GM12878 (cell line): Measurements from ENCODE around the gene UQCRQ. TPM values are rescaled to one million over a fixed set of nuclear protein-coding genes. Genes with fewer than 3 reads are reported as not detected.
A peak's percentile ranks its signal among the peaks of the same experiment; 100 is the strongest.

Experiments
- ATAC-seq: fragments of 200-7000 bp; cut with Tn5 transposase; 3 replicates; pipeline ENCODE4 v1.9.1; 2020; ENCODE audit warnings: mild to moderate bottlenecking, moderate library complexity
- BruUV-seq: library from RNA; stranded (reverse); fragments of 400-500 nt; replicated peaks from 2 replicates; lab custom pipeline; 2021; lab: Mats Ljungman, UMichigan
- CTCF ChIA-PET: fragments of 300-600 bp; sonication (Branson Sonifier 250); formaldehyde crosslinking; extraction: SDS; loops from one replicate; lab custom pipeline; 2021; ENCODE audit warnings: inconsistent platforms; lab: Yijun Ruan, JAX
- POLR2A ChIA-PET: fragments of 350-600 bp; formaldehyde crosslinking; extraction: SDS; loops from one replicate; lab custom pipeline; 2021; ENCODE audit warnings: inconsistent platforms; lab: Charles Lee
- RAD21 ChIA-PET: fragments of 300-600 bp; sonication (Branson Sonifier 250); formaldehyde crosslinking; loops from one replicate; lab custom pipeline; 2023; ENCODE audit warnings: antibody characterized with exemption; ENCODE audit not compliant: unreplicated experiment; lab: Charles Lee
- SMC1A ChIA-PET: fragments of 300-600 bp; sonication (Branson Sonifier 250); formaldehyde crosslinking; loops from one replicate; lab custom pipeline; 2023; ENCODE audit not compliant: unreplicated experiment, uncharacterized antibody; lab: Charles Lee
- DNase-seq: peaks from one replicate; pipeline ENCODE4 v3.0.0-alpha.2; 2011; ENCODE audit warnings: low read depth, low spot score
- FAIRE-seq: peaks from 3 replicates; lab custom pipeline; 2011; peaks lifted over from hg19 to GRCh38; lab: Jason Lieb, UNC
- H2AFZ ChIP-seq: 2 replicates; pipeline ENCODE4 v1.6.0; 2011; ENCODE audit warnings: low read depth, low read length, control low read depth; ENCODE audit not compliant: control insufficient read depth
- H3K27ac ChIP-seq: 2 replicates; pipeline ENCODE4 v1.5.1; 2011; ENCODE audit warnings: control low read depth; ENCODE audit not compliant: control insufficient read depth, insufficient read depth
- H3K27me3 ChIP-seq, 2 experiments: replicated peaks in 1 of 2; 2 replicates each; pipeline versions ENCODE4 v1.6.0 to v1.6.1; 2011; ENCODE audit warnings: low read length in 1 of 2; ENCODE audit not compliant: control insufficient read depth in 2 of 2, insufficient read depth in 2 of 2
- H3K36me3 ChIP-seq, 2 experiments: 2 replicates each; pipeline ENCODE4 v1.5.1; 2011; ENCODE audit warnings: low read length in 1 of 2; ENCODE audit not compliant: control insufficient read depth in 2 of 2, insufficient read depth in 2 of 2
- H3K4me1 ChIP-seq: 2 replicates; pipeline ENCODE4 v1.6.1; 2011; ENCODE audit warnings: mild to moderate bottlenecking, low read length, moderate library complexity, mixed read lengths; ENCODE audit not compliant: control insufficient read depth, insufficient read depth
- H3K4me2 ChIP-seq: 2 replicates; pipeline ENCODE4 v1.6.0; 2011; ENCODE audit warnings: control low read depth; ENCODE audit not compliant: control insufficient read depth, insufficient read depth
- H3K4me3 ChIP-seq: fragments of 200-600 bp; sonication (generic); 2 replicates; pipeline ENCODE4 v1.5.1; 2016
- H3K79me2 ChIP-seq: 2 replicates; pipeline ENCODE4 v1.6.0; 2011; ENCODE audit warnings: low read length; ENCODE audit not compliant: control insufficient read depth, insufficient read depth
- H3K9ac ChIP-seq: 2 replicates; pipeline ENCODE4 v1.8.0; 2011; ENCODE audit warnings: low read length, control low read depth, mixed read lengths; ENCODE audit not compliant: control insufficient read depth, insufficient read depth
- H3K9me3 ChIP-seq: replicated peaks from 3 replicates; pipeline ENCODE4 v1.5.1; 2011; ENCODE audit warnings: mild to moderate bottlenecking, low read length; ENCODE audit not compliant: control insufficient read depth, insufficient read depth
- H4K20me1 ChIP-seq: 2 replicates; pipeline ENCODE4 v1.6.0; 2011; ENCODE audit not compliant: control insufficient read depth, insufficient read depth
- ASH2L ChIP-seq: fragments of 300-600, 200-600 bp; sonication (generic); IDR thresholded peaks from 2 replicates; pipeline ENCODE4 v1.6.1; 2017; ENCODE audit warnings: low read depth, mild to moderate bottlenecking, borderline replicate concordance
- BCL3 ChIP-seq: IDR thresholded peaks from 2 replicates; pipeline ENCODE4 v1.6.1; 2011; ENCODE audit warnings: borderline replicate concordance, low read depth, mild to moderate bottlenecking, moderate library complexity, low read length; ENCODE audit not compliant: insufficient read depth, poor library complexity, severe bottlenecking
- BRCA1 ChIP-seq: IDR thresholded peaks from 2 replicates; pipeline ENCODE4 v1.6.1; 2011; ENCODE audit warnings: low read depth, low read length, improper control_type of control experiment
- CEBPB ChIP-seq, 2 experiments: fragments of 150-350 bp in 1 of 2; IDR thresholded peaks; 2 replicates each; pipeline ENCODE4 v1.6.1; 2012 to 2014; ENCODE audit warnings: low read depth in 2 of 2, low read length in 2 of 2, borderline replicate concordance in 1 of 2, inconsistent platforms in 1 of 2
- HSF1 ChIP-seq: fragments of 150-350 bp; IDR thresholded peaks from 2 replicates; pipeline ENCODE4 v1.6.1; 2014; ENCODE audit warnings: mild to moderate bottlenecking, low read depth, low read length
- JUNB ChIP-seq: IDR thresholded peaks from 2 replicates; pipeline ENCODE4 v1.6.1; 2016; ENCODE audit warnings: antibody characterized with exemption, mild to moderate bottlenecking
- MAX ChIP-seq: IDR thresholded peaks from 2 replicates; pipeline ENCODE4 v1.6.1; 2012; ENCODE audit warnings: low read depth, low read length, improper control_type of control experiment
- MLLT1 ChIP-seq: fragments of 450-650 bp; IDR thresholded peaks from 2 replicates; pipeline ENCODE4 v1.6.1; 2016; ENCODE audit warnings: mild to moderate bottlenecking
- MYB ChIP-seq: fragments of 150-350 bp; IDR thresholded peaks from 2 replicates; pipeline ENCODE4 v1.6.1; 2014; ENCODE audit warnings: mild to moderate bottlenecking, low read depth, low read length, borderline replicate concordance
- PAX8 ChIP-seq: fragments of 450-650 bp; IDR thresholded peaks from 2 replicates; pipeline ENCODE4 v1.6.1; 2017; ENCODE audit warnings: mild to moderate bottlenecking, moderate library complexity
- POLR2AphosphoS2 ChIP-seq: IDR thresholded peaks from 2 replicates; pipeline ENCODE4 v1.6.1; 2011; ENCODE audit warnings: low read depth, mild to moderate bottlenecking, low read length, improper control_type of control experiment, moderate library complexity
- RELB ChIP-seq: fragments of 450-650 bp; IDR thresholded peaks from 2 replicates; pipeline ENCODE4 v1.6.1; 2017; ENCODE audit warnings: low read depth, mild to moderate bottlenecking, moderate library complexity
- SUZ12 ChIP-seq: fragments of 200-600 bp; sonication (generic); IDR thresholded peaks from one replicate; pipeline ENCODE4 v1.6.1; 2018; ENCODE audit warnings: antibody characterized with exemption, mild to moderate bottlenecking; ENCODE audit not compliant: unreplicated experiment
- USF1 ChIP-seq: IDR thresholded peaks from 2 replicates; pipeline ENCODE4 v1.6.1; 2011; ENCODE audit warnings: borderline replicate concordance, low read depth, mild to moderate bottlenecking, moderate library complexity, mixed read lengths, low read length; ENCODE audit not compliant: insufficient read depth; ENCODE audit errors: extremely low read length
- ZNF207 ChIP-seq: fragments of 450-650 bp; IDR thresholded peaks from 2 replicates; pipeline ENCODE4 v1.6.1; 2014; ENCODE audit warnings: antibody characterized with exemption, mild to moderate bottlenecking, borderline replicate concordance
- whole genome bisulfite sequencing: methylation state at CpG from one replicate; pipeline ENCODE4 v1.1.6; 2016; ENCODE audit warnings: low lambda C conversion rate; ENCODE audit not compliant: insufficient replicate concordance, insufficient coverage; ENCODE audit errors: missing lambda C conversion rate; 5-methylcytosine and 5-hydroxymethylcytosine counted together
- in situ Hi-C: fragments of 300-500 bp; cut with MboI; formaldehyde crosslinking; loops from 9 replicates; pipeline ENCODE4 v1.14.3; 2018; ENCODE audit warnings: mixed read lengths
- intact Hi-C: fragments of 100-400 bp; cut with micrococcal nuclease; formaldehyde crosslinking; loops from one replicate; pipeline ENCODE4 v1.14.2; 2022; ENCODE audit not compliant: unreplicated experiment
- polyA plus RNA-seq, 11 experiments: library from polyadenylated mRNA; depleted of rRNA in 4 of 11; unstranded in 6 of 11; stranded (reverse) in 5 of 11; fragments of >200 nt; fragmentation: Nextera tagmentation in 4 of 11; fragmentation: Illumina TruSeq in 1 of 11; extraction: Ambion mirVana in 4 of 11; extraction: Trizol in 1 of 11; gene quantifications; 1 replicate in 1 of 11; 2 replicates in 10 of 11; pipeline versions ENCODE4 v1.2.1 to v1.2.3, GENCODE V29; 2011 to 2016; ENCODE audit warnings: inconsistent platforms in 2 of 11, missing spikeins in 2 of 11, low read depth in 1 of 11
- total RNA-seq, 4 experiments: library from RNA; depleted of rRNA in 3 of 4; stranded (reverse); fragments of >200 nt in 3 of 4; fragmentation: Illumina TruSeq in 1 of 4; extraction: Trizol in 1 of 4; gene quantifications; 2 replicates each; pipeline versions ENCODE4 v1.2.1 to v1.2.3, GENCODE V29; 2013 to 2021

UQCRQ gene
- total and polyA plus RNA-seq, 10 of the 15 experiments (the other 5 are each of a cell fraction or from before 2014, with no cell fraction given), result 121 to 1,579 (median 408) TPM

- no peaks in the 10 kb centered on the region for H3K79me2 ChIP-seq
- no peak overlapping the region for H2AFZ ChIP-seq
- in situ Hi-C loops, result no loop called here
- H3K4me1 ChIP-seq, result no peaks in the 10 kb centered on the region
- CTCF ChIA-PET, result interaction anchor here (0.9 to 2.1 kb wide), 6 partner anchors 14 to 704 kb away, joined by 3 to 7 read pairs (median 4); no protein-coding TSS in a partner anchor
- no peaks in the 10 kb centered on the region for H3K27me3 ChIP-seq
- ATAC-seq (no peak), DNase-seq (no peak), FAIRE-seq (no peak)
- POLR2A ChIA-PET, result no interaction called here
- no peak overlapping the region for H3K4me3 ChIP-seq
- SMC1A ChIA-PET, result interaction anchor here (1.2 to 2.1 kb wide), 3 partner anchors 9 to 18 kb away, joined by 4 to 7 read pairs (median 4); partner anchors contain the start of gene UQCRQ
- peaks cover 2 to 9% of the 10 kb centered on the region in 2 experiments for H3K36me3 ChIP-seq
- H4K20me1 ChIP-seq, result no peaks in the 10 kb centered on the region
- BruUV-seq, result TSS peak; percentile 41
- H3K9ac ChIP-seq, result no peak overlapping the region
- 60% methylated on average over 1 of the region's 1 CpG for WGBS
- H3K27ac ChIP-seq, result no peak overlapping the region
- no peaks in the 10 kb centered on the region for H3K9me3 ChIP-seq
- no peak overlapping the region for H3K4me2 ChIP-seq
- RAD21 ChIA-PET, result no interaction called here
- intact Hi-C loops, result no loop called here
- TF ChIP-seq RELB (no peak), MLLT1 (no peak), USF1 (no peak), HSF1 (no peak), PAX8 (no peak), CEBPB (IDR thresholded peaks at IDR 0.05; ENCODE audit: borderline replicate concordance in 1 of 2, low read depth in 2 of 2, low read length in 2 of 2) (no peak), POLR2AphosphoS2 (no peak), ZNF207 (no peak), SUZ12 (no peak), JUNB (no peak), BRCA1 (no peak), MYB (no peak), ASH2L (no peak), MAX (no peak), BCL3 (no peak)
Measured at GRCh38 chr5:132876020-132876759, 9.7 kb downstream of the UQCRQ start.
